BLaER1 treated with 17β-estradiol and CSF1 and Interleukin-3, amounts not matched to agents 10 nM and 100 nM (cell line): ENCODE results near the gene ITPK1.

Experiments used
- H3K27ac ChIP-seq, 11 experiments: shearing (Covaris generic); formaldehyde crosslinking; 2 replicates each; pipeline ENCODE4 v1.8.1; 2022
- H3K27me3 ChIP-seq, 11 experiments: shearing (Covaris generic); formaldehyde crosslinking; 2 replicates each; pipeline ENCODE4 v1.8.1; 2022
- H3K36me3 ChIP-seq, 11 experiments: shearing (Covaris generic); formaldehyde crosslinking; 2 replicates each; pipeline ENCODE4 v1.8.1; 2022
- H3K4me1 ChIP-seq, 10 experiments: shearing (Covaris generic); formaldehyde crosslinking; 2 replicates each; pipeline ENCODE4 v1.8.1; 2022
- H3K4me2 ChIP-seq, 11 experiments: shearing (Covaris generic); formaldehyde crosslinking; 2 replicates each; pipeline ENCODE4 v1.8.1; 2022
- H3K4me3 ChIP-seq, 10 experiments: shearing (Covaris generic); formaldehyde crosslinking; 2 replicates each; pipeline ENCODE4 v1.8.1; 2022
- H3K9ac ChIP-seq, 11 experiments: shearing (Covaris generic); formaldehyde crosslinking; 2 replicates each; pipeline ENCODE4 v1.8.1; 2022
- H3K9me3 ChIP-seq, 11 experiments: shearing (Covaris generic); formaldehyde crosslinking; replicated peaks in 1 of 11; 2 replicates each; pipeline ENCODE4 v1.8.1; 2022
- H4K20me1 ChIP-seq, 11 experiments: shearing (Covaris generic); formaldehyde crosslinking; 2 replicates each; pipeline ENCODE4 v1.8.1; 2022
- Cebpa-rat ChIP-seq, 11 experiments: shearing (Covaris generic); IDR thresholded peaks; 2 replicates each; pipeline ENCODE4 v1.8.1; 2022

ITPK1 gene

GRCh38 chr14:92951912-92952471, 163.7 kb downstream of the ITPK1 start:
- H4K20me1 ChIP-seq: peaks cover 0 to 90% (median 4%) of the 10 kb centered on the region in 11 experiments; a peak in 8 of 22 replicates
- peak overlapping the region in 6 of 11 experiments; percentile 8 to 40 (median 29); a peak in 7 of 22 replicates for H3K4me2 ChIP-seq
- no peaks in the 10 kb centered on the region for H3K9me3 ChIP-seq
- peak overlapping the region in 3 of 11 experiments; percentile 14 to 44 (median 25); a peak in 4 of 22 replicates for H3K27ac ChIP-seq
- H3K4me3 ChIP-seq: no peak overlapping the region
- peak overlapping the region in 2 of 11 experiments; percentile 14 to 39; a peak in 2 of 22 replicates for H3K9ac ChIP-seq
- peaks cover 0 to 22% (median 16%) of the 10 kb centered on the region in 10 experiments; a peak in 16 of 20 replicates for H3K4me1 ChIP-seq
- H3K36me3 ChIP-seq: peaks cover 25 to 92% (median 77%) of the 10 kb centered on the region in 11 experiments
- TF ChIP-seq Cebpa-rat (IDR thresholded peaks at IDR 0.05): no peak
- H3K27me3 ChIP-seq: no peaks in the 10 kb centered on the region

GRCh38 chr14:92951261-92951660, 164.5 kb downstream of the ITPK1 start:
- peaks cover 21 to 92% (median 71%) of the 10 kb centered on the region in 11 experiments; a peak in 21 of 22 replicates for H3K36me3 ChIP-seq
- TF ChIP-seq Cebpa-rat (IDR thresholded peaks at IDR 0.05): no peak
- H3K9ac ChIP-seq: peak overlapping the region in 4 of 11 experiments; percentile 11 to 32 (median 28); a peak in 2 of 22 replicates
- peaks cover 0 to 27% (median 18%) of the 10 kb centered on the region in 10 experiments; a peak in 16 of 20 replicates for H3K4me1 ChIP-seq
- H3K4me3 ChIP-seq: no peak overlapping the region
- peaks cover 0 to 93% (median 4%) of the 10 kb centered on the region in 11 experiments; a peak in 10 of 22 replicates for H4K20me1 ChIP-seq
- H3K27ac ChIP-seq: peak overlapping the region in 3 of 11 experiments; percentile 14 to 44 (median 25); a peak in 3 of 22 replicates
- peak overlapping the region in 5 of 11 experiments; percentile 8 to 40 (median 18); a peak in 5 of 22 replicates for H3K4me2 ChIP-seq
- no peaks in the 10 kb centered on the region for H3K9me3 ChIP-seq
- no peaks in the 10 kb centered on the region for H3K27me3 ChIP-seq

GRCh38 chr14:92950773-92951172, 165.0 kb downstream of the ITPK1 start:
- H4K20me1 ChIP-seq: peaks cover 0 to 93% (median 9%) of the 10 kb centered on the region in 11 experiments; a peak in 14 of 22 replicates
- H3K4me1 ChIP-seq: peaks cover 0 to 32% (median 22%) of the 10 kb centered on the region in 10 experiments; a peak in 17 of 20 replicates
- H3K27ac ChIP-seq: no peak overlapping the region; a peak in 1 of 22 replicates
- peaks cover 23 to 94% (median 66%) of the 10 kb centered on the region in 11 experiments for H3K36me3 ChIP-seq
- H3K9ac ChIP-seq: peak overlapping the region in 6 of 11 experiments; percentile 11 to 40 (median 32); a peak in 5 of 22 replicates
- H3K4me3 ChIP-seq: no peak overlapping the region
- peak overlapping the region in 7 of 11 experiments; percentile 16 to 47 (median 38); a peak in 7 of 22 replicates for H3K4me2 ChIP-seq
- TF ChIP-seq Cebpa-rat (IDR thresholded peaks at IDR 0.05): no peak
- no peaks in the 10 kb centered on the region for H3K9me3 ChIP-seq
- no peaks in the 10 kb centered on the region for H3K27me3 ChIP-seq

- H3K9me3 ChIP-seq: no peaks in the 10 kb centered on the region
- H3K4me2 ChIP-seq: peak overlapping the region in 4 of 11 experiments; percentile 37 to 47 (median 39); a peak in 3 of 22 replicates
- peak overlapping the region in 4 of 11 experiments; percentile 24 to 40 (median 34); a peak in 5 of 22 replicates for H3K9ac ChIP-seq
- H4K20me1 ChIP-seq: peaks cover 0 to 93% (median 15%) of the 10 kb centered on the region in 11 experiments; a peak in 17 of 22 replicates
- peak overlapping the region in 1 of 11 experiments; percentile 6; a peak in 2 of 22 replicates for H3K27ac ChIP-seq
- H3K27me3 ChIP-seq: no peaks in the 10 kb centered on the region
- H3K4me1 ChIP-seq: peaks cover 0 to 38% (median 28%) of the 10 kb centered on the region in 10 experiments; a peak in 17 of 20 replicates
- TF ChIP-seq Cebpa-rat (IDR thresholded peaks at IDR 0.05): no peak
- H3K4me3 ChIP-seq: no peak overlapping the region
- H3K36me3 ChIP-seq: peaks cover 23 to 92% (median 60%) of the 10 kb centered on the region in 11 experiments
Measured at GRCh38 chr14:92950193-92950540, 165.6 kb downstream of the ITPK1 start.

GRCh38 chr14:92949496-92950192, 166.1 kb downstream of the ITPK1 start:
- H3K4me1 ChIP-seq: peaks cover 0 to 43% (median 33%) of the 10 kb centered on the region in 10 experiments; a peak in 17 of 20 replicates

GRCh38 chr14:92948647-92949046, 167.1 kb downstream of the ITPK1 start:
- no peak overlapping the region; a peak in 1 of 22 replicates for H3K9ac ChIP-seq
- no peaks in the 10 kb centered on the region for H3K27me3 ChIP-seq
- H3K36me3 ChIP-seq: peaks cover 19 to 93% (median 52%) of the 10 kb centered on the region in 11 experiments
- no peaks in the 10 kb centered on the region for H3K9me3 ChIP-seq
- TF ChIP-seq Cebpa-rat (IDR thresholded peaks at IDR 0.05): no peak
- H4K20me1 ChIP-seq: peaks cover 0 to 93% (median 30%) of the 10 kb centered on the region in 11 experiments; a peak in 17 of 22 replicates
- H3K4me1 ChIP-seq: peaks cover 0 to 52% (median 42%) of the 10 kb centered on the region in 10 experiments; a peak in 17 of 20 replicates
- no peak overlapping the region for H3K27ac ChIP-seq
- no peak overlapping the region for H3K4me3 ChIP-seq
- no peak overlapping the region for H3K4me2 ChIP-seq

More at GRCh38 chr14:92949496-92950192, 166.1 kb downstream of the ITPK1 start:
- H4K20me1 ChIP-seq: peaks cover 0 to 93% (median 20%) of the 10 kb centered on the region in 11 experiments; a peak in 17 of 22 replicates
- no peaks in the 10 kb centered on the region for H3K9me3 ChIP-seq
- no peak overlapping the region for H3K4me2 ChIP-seq
- no peaks in the 10 kb centered on the region for H3K27me3 ChIP-seq
- H3K36me3 ChIP-seq: peaks cover 23 to 91% (median 55%) of the 10 kb centered on the region in 11 experiments
- peak overlapping the region in 2 of 11 experiments; percentile 24 to 35; a peak in 1 of 22 replicates for H3K9ac ChIP-seq
- no peak for TF ChIP-seq Cebpa-rat (IDR thresholded peaks at IDR 0.05)
- H3K4me3 ChIP-seq: no peak overlapping the region
- peak overlapping the region in 1 of 11 experiments; percentile 6; a peak in 1 of 22 replicates for H3K27ac ChIP-seq

DNA sequence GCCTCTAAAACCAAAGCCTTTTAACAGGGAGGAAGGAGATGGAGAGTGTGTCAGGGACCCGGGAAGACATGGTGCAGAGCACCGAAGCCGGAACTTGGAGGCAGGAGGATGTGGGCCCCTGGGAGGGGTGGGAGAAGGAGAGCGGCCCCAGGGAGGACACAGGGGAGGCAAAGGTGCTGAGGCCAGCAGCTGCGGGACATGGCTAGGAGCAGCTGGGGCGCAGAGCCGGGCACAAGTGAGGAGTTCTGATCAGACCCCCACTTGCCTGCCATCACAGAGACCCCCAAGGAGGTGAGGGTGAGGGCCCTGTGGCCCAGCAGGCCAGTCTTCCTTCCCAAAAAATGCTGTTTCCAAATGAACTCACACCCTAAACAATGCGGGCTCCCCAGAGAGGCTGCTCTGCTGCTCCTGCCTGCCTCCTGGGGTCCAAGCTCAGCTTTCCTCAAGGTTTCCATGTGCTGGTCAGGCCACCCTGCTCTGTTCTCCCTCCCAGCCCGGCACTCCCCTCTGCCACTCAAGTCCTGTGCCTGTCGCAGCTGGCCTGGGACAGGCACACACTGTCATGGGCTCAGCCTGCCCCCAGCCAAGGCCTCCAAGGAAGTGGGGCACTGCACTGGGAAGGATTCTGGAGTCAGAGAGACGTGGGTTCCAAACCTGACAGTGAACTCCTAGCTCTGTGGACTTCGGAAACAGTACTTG, 168.7 kb downstream of the ITPK1 start:
- H3K4me3 ChIP-seq: no peak overlapping the region
- H3K27me3 ChIP-seq: no peaks in the 10 kb centered on the region
- peak overlapping the region in 2 of 11 experiments; percentile 5 to 33; a peak in 2 of 22 replicates for H3K9ac ChIP-seq
- H3K36me3 ChIP-seq: peaks cover 29 to 96% (median 68%) of the 10 kb centered on the region in 11 experiments
- H3K9me3 ChIP-seq: no peaks in the 10 kb centered on the region
- peak overlapping the region in 1 of 11 experiments; percentile 16; a peak in 1 of 22 replicates for H3K27ac ChIP-seq
- peak overlapping the region in 2 of 11 experiments; percentile 5 to 13; a peak in 1 of 22 replicates for H3K4me2 ChIP-seq
- H3K4me1 ChIP-seq: peaks cover 0 to 54% (median 41%) of the 10 kb centered on the region in 10 experiments; a peak in 17 of 20 replicates
- TF ChIP-seq Cebpa-rat (IDR thresholded peaks at IDR 0.05): no peak
- H4K20me1 ChIP-seq: peaks cover 0 to 93% (median 42%) of the 10 kb centered on the region in 11 experiments; a peak in 17 of 22 replicates
